ENCODE measurements around the gene ELOF1.
"Not testable (repeated sequence)": the region's sequence is repeated elsewhere in the genome, so short reads cannot be mapped to it uniquely, and the experiment has no call there.

- not testable (repeated sequence) for TF ChIP-seq CTCF, POLR2A (IDR thresholded peaks at IDR 0.05)
Observed at GRCh38 chr19:11573763-11574162, 14.7 kb upstream of the ELOF1 start.
